ENCODE measurements around the gene ITGB2. TPM values are rescaled to one million over a fixed set of nuclear protein-coding genes. Genes with fewer than 3 reads are reported as not detected.

The ITGB2 gene
- polyA plus RNA-seq, 1 of the 3 experiments (the other 2 are of a cell fraction), result 0.77 TPM

DNA sequence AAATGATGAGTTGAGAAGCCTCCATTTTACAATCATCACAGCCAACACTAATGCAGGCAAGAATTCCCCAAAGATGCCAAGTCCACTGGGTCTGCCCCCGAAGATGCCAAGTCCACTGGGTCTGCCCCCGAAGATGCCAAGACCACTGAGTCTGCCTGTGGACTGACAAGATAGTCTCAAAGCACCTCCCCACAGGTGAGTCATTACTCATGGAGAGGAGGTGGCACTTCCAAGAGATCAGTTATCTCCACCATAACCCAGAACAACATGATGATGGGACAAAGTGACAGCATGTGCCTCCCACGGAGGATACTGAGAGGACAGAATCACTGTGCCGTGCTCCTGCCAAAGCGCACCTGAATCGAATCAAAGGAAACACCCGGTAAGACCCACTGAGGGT, 52.0 kb downstream of the ITGB2 start:
- Histone ChIP-seq H2AFZ (ENCODE audit: low read depth) (no peak overlapping the region), H3K4me3 (ENCODE audit: low read depth in 2 of 2, low read length in 1 of 2) (no peak overlapping the region), H3K27me3 (ENCODE audit: insufficient read depth) (no peaks in the 10 kb centered on the region), H3K9me2 (no peaks in the 10 kb centered on the region), H3K9ac (no peak overlapping the region), H3K4me2 (peak overlapping the region; percentile 12; the same call in 1 of the 2 replicates), H3K4me1 (ENCODE audit: control insufficient read depth in 1 of 2, insufficient read depth in 2 of 2, low read depth in 1 of 2, low read length in 1 of 2) (peaks cover 45 to 48% of the 10 kb centered on the region in 2 experiments), H4K20me1 (ENCODE audit: insufficient read depth) (peaks cover 91% of the 10 kb centered on the region), H3K36me3 (replicated peaks in 1 of 2; ENCODE audit: control insufficient read depth in 1 of 2, insufficient read depth in 2 of 2, low read length in 1 of 2) (peaks cover 14 to 28% of the 10 kb centered on the region in 2 experiments), H3K27ac (ENCODE audit: low read depth in 2 of 2, low read length in 1 of 2) (peak overlapping the region; percentile 80 to 90; a peak in 3 of 4 replicates), H3K9me3 (no peaks in the 10 kb centered on the region), H3K79me2 (ENCODE audit: insufficient read depth) (peaks cover 90% of the 10 kb centered on the region), H3F3A (replicated peaks; ENCODE audit: insufficient read depth) (peaks cover 26% of the 10 kb centered on the region)
- WGBS (ENCODE audit: low lambda C conversion rate), result 92% methylated on average over 7 of the region's 7 CpGs
- POLR2A ChIA-PET, result no interaction called here
- DNase-seq, result no peak
- CTCF ChIA-PET, result no interaction called here
- TF ChIP-seq, protein P1, sequence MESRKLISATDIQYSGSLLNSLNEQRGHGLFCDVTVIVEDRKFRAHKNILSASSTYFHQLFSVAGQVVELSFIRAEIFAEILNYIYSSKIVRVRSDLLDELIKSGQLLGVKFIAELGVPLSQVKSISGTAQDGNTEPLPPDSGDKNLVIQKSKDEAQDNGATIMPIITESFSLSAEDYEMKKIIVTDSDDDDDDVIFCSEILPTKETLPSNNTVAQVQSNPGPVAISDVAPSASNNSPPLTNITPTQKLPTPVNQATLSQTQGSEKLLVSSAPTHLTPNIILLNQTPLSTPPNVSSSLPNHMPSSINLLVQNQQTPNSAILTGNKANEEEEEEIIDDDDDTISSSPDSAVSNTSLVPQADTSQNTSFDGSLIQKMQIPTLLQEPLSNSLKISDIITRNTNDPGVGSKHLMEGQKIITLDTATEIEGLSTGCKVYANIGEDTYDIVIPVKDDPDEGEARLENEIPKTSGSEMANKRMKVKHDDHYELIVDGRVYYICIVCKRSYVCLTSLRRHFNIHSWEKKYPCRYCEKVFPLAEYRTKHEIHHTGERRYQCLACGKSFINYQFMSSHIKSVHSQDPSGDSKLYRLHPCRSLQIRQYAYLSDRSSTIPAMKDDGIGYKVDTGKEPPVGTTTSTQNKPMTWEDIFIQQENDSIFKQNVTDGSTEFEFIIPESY (IDR thresholded peaks at IDR 0.05; ENCODE audit: borderline replicate concordance, low read depth), result no peak
- TF ChIP-seq, protein P2, sequence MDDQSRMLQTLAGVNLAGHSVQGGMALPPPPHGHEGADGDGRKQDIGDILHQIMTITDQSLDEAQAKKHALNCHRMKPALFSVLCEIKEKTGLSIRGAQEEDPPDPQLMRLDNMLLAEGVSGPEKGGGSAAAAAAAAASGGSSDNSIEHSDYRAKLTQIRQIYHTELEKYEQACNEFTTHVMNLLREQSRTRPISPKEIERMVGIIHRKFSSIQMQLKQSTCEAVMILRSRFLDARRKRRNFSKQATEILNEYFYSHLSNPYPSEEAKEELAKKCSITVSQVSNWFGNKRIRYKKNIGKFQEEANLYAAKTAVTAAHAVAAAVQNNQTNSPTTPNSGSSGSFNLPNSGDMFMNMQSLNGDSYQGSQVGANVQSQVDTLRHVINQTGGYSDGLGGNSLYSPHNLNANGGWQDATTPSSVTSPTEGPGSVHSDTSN (IDR thresholded peaks at IDR 0.05), result no peak
- TF ChIP-seq FOSL2 (IDR thresholded peaks at IDR 0.05; ENCODE audit: borderline replicate concordance, low read depth) (no peak), ELF1 (IDR thresholded peaks at IDR 0.05) (no peak), FOXM1 (IDR thresholded peaks at IDR 0.05; ENCODE audit: low read depth) (no peak), JUND (IDR thresholded peaks at IDR 0.05) (no peak), RFX5 (IDR thresholded peaks at IDR 0.05; ENCODE audit: low read length) (no peak), GATA2 (CRISPR knock-in tag; IDR thresholded peaks at IDR 0.05) (no peak), EP300 (IDR thresholded peaks at IDR 0.05; ENCODE audit: borderline replicate concordance in 1 of 2, low read depth in 1 of 2, low read length in 1 of 2) (no peak), YY1 (IDR thresholded peaks at IDR 0.05; ENCODE audit: low read depth) (no peak), RAD21 (IDR thresholded peaks at IDR 0.05; ENCODE audit: low read length) (no peak)
- TF ChIP-seq, protein P3, sequence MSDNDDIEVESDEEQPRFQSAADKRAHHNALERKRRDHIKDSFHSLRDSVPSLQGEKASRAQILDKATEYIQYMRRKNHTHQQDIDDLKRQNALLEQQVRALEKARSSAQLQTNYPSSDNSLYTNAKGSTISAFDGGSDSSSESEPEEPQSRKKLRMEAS (IDR thresholded peaks at IDR 0.05; ENCODE audit: low read depth), result no peak

DNA sequence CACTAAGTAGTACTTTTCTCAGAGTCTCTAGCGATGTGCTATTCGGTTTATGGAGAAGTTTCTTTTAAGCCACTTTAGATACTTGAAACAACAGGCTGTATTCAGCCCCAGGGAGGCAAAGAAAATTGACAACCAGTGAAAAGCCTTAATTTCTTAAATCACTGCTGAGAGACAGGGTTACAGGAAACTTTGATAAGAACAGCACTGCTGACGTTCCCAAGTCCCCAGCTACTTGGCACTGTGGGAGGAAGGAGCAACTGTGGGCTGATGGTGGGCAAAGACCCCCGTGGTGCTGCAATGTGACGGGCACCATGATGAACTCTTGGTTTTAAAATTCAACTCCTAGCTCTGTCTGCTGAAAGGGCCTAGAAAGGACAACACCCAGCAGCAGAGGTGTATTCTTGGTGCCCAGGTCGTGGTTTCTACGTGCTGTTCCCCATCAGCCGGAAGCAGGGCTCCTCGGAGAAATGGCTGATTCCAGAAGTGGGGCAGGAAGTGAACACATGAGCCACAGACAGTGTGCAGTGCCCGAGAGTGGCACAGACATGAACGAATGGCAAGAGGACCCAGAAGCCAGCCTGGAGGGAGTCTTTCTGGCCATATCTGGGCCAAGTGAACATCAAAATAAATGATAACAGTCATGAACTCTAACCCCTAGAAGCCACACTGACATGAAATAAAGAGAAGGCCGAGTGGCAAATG, 52.5 kb downstream of the ITGB2 start:
- no peaks in the 10 kb centered on the region for H3K9me2 ChIP-seq
- no peak overlapping the region for H2AFZ ChIP-seq (ENCODE audit: low read depth)
- H3F3A ChIP-seq (replicated peaks; ENCODE audit: insufficient read depth), result peaks cover 26% of the 10 kb centered on the region
- no peaks in the 10 kb centered on the region for H3K27me3 ChIP-seq (ENCODE audit: insufficient read depth)
- no peak for DNase-seq
- no peak for TF ChIP-seq CHD2 (IDR thresholded peaks at IDR 0.05; ENCODE audit: low read length, partially characterized antibody)
- no peak overlapping the region for H3K9ac ChIP-seq
- H3K36me3 ChIP-seq (replicated peaks in 1 of 2; ENCODE audit: control insufficient read depth in 1 of 2, insufficient read depth in 2 of 2, low read length in 1 of 2), result peaks cover 20 to 31% of the 10 kb centered on the region in 2 experiments
- H3K4me2 ChIP-seq, result peak overlapping the region; percentile 12; the same call in 1 of the 2 replicates
- ChIA-PET CTCF (no interaction called here), POLR2A (no interaction called here)
- H3K27ac ChIP-seq (ENCODE audit: low read depth in 2 of 2, low read length in 1 of 2), result peak overlapping the region; percentile 80 to 90; a peak in 2 of 4 replicates
- peaks cover 95% of the 10 kb centered on the region for H3K79me2 ChIP-seq (ENCODE audit: insufficient read depth)
- peaks cover 97% of the 10 kb centered on the region for H4K20me1 ChIP-seq (ENCODE audit: insufficient read depth)
- 96% methylated on average over 12 of the region's 12 CpGs for WGBS (ENCODE audit: low lambda C conversion rate)
- peaks cover 45 to 48% of the 10 kb centered on the region in 2 experiments for H3K4me1 ChIP-seq (ENCODE audit: control insufficient read depth in 1 of 2, insufficient read depth in 2 of 2, low read depth in 1 of 2, low read length in 1 of 2)
- no peak overlapping the region for H3K4me3 ChIP-seq (ENCODE audit: low read depth in 2 of 2, low read length in 1 of 2)
- no peaks in the 10 kb centered on the region for H3K9me3 ChIP-seq
